HPDE6-E6E7 (cell line): ENCODE results near the gene TDRD3.
"Not testable (repeated sequence)": the region's sequence is repeated elsewhere in the genome, so short reads cannot be mapped to it uniquely, and the experiment has no call there.

Source experiments
- DNase-seq: peaks from one replicate; pipeline ENCODE4 v3.0.0; 2011; ENCODE audit warnings: missing footprints; ENCODE audit errors: extremely low spot score

Gene TDRD3

DNA sequence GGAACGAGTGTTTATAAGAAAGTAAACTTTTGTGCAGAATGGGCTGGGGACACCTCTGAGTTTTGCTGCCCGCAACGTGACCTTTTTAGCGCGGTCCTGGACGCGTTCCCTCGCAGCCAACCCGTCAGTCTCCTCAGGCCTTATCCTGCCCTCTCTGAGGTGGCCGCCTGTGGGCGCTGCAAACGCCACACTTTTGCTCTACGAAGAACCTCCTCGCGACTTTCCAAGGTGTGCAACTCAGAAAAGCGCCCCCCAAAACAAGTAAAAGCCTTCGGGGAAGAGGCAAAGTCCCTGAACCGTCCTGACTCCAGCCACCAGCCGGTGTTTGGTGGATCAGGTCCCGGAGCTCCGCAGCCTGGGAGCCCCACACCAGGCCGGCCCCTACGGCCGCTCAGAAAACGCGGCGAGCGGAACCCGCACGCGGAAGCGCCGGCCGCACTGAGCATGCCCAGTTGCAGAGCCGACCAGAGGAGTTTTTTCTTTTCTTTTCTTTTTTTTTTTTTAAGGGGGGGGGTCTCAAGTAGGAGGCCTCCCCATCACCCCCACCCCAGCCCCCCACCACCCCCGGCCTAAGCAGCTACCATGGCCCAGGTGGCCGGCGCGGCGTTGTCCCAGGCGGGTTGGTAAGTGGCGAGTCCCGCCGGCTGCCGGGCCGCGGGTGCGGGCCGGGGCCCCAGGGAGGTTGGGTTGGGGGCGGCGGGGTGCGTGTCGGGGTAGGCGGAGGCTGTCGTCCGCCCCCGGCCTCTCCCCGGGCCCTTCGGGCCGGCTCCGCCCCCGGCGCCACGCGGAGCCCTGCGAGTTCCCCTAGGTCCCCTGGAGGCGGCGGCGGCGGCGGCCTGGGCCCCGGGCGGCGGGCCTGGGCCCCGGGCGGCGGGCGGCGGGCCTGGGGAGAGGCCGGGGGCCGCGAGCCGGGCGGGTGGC, at the start of gene TDRD3:
Gene TDRD3 (plus strand): TSS at position 438 of the 921 bp plus-strand sequence. CDS start 145 bp downstream, at position 583.
- DNase-seq, result peak; percentile 64

- no peak for DNase-seq
Observed at GRCh38 chr13:60347690-60348089, 49.3 kb upstream of the TDRD3 start.

DNA sequence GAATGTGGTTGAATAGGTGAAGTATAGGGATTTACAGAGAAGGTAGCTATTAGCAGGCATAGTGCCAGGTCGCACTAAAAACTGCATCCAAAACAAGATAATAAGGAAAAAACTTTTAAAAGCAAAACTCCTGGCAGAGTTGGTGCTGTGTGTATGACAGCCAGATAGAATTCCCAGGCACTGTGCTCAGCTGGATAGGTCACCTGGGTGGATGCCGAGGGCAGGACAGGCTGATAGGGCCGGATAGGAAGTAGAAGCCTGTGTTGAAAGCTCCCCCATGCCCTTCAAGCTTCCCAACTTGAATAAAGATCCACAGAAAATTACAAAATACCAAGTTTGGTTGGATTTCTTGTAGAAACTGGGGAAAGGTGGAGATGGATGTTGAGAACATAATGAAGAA, 48.9 kb upstream of the TDRD3 start:
- DNase-seq, result no peak

DNA sequence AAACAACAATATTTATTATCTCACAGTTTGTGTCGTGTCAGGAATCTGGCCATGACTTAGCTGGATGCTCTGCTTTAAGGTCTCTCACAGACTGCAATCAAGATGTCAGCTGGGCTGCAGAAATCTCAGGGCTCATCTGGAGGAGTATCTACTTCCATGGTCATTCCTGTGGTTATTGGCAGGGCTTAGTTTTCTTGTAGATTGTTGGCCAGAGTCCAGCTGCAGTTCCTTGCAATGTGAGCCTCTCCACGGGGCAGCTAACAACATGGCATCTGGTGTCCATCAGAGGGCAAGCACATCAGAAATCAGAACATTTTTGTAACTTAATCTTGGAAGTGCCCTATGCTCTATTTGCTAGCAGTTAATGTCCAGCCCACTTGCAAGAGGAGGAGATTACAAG, 45.7 kb upstream of the TDRD3 start:
- no peak for DNase-seq

DNA sequence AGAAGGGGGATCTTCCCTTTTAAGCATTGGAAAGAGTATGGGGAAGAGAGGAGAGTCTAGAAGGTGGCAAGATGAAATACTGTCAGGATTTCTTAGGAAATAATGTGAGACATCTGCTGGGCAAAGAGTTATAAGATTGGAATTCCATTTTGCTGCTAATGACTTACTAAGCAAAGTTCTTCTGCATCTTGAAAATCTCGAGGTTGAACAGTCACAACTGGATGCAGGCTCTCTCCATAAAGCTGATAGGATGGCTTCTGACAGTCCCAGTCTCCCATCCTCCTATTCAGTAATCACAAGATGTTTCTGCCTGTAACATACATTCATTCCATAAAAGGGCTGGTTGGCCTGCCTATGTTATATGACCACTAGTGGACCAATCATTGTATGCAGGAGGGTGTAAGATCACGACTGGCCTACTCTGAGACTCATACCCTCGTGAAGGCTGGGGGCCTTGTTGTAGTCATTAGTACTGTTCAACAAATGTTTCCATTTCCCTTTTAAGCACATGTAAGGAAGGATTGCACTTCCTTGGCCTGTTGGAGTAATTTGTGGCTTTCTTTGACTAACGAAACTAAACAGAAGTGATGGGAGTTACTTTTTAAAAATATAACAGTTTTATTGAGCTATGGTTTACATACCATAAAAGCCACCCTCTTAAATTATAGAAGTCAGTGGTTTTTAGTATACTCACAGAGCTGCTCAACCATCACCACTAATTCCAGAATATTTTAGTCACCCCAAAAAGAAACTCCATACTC, 45.0 kb upstream of the TDRD3 start:
- no peak for DNase-seq

- no peak for DNase-seq
Observed at GRCh38 chr13:60352644-60353043, 44.4 kb upstream of the TDRD3 start.

DNA sequence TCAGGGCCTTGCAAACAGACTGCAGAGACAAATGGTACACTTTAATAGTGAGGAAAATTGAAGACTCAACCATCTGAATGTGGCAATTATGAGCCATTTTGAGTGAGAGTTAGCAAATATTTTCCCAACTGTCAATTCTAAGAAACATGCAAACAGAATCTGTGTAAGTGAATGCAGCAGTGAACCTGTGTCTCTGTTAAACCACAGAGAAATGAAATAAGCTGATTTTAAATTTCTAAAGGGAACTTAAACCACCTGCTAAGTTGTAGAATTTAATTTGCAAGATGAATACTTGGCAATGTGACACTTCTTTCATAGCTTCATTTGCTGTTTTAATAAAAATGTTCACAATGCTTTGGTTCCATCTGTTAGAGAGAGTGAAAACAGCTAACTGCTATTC, 42.0 kb upstream of the TDRD3 start:
- no peak for DNase-seq

DNA sequence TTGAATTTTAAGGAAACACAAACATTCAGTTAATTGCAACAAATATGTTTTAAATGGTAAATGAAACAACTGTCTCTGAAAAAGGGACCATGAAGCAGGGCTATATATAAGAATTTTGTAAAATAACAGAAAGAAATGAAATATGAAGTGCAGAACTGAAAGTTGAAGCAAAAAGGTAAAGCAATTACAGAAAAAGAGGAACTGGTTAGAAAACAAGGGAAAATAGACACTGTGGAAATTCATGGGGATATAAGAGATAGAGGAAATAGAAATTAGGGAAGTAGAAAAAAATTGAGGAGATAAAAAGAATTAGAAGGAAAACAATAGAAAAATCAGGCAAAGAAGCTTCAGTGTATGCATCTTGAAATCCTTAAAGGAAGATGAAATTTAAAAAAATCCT, 40.0 kb upstream of the TDRD3 start:
- DNase-seq, result no peak

- no peak for DNase-seq
Observed at GRCh38 chr13:60358453-60358852, 38.6 kb upstream of the TDRD3 start.

DNA sequence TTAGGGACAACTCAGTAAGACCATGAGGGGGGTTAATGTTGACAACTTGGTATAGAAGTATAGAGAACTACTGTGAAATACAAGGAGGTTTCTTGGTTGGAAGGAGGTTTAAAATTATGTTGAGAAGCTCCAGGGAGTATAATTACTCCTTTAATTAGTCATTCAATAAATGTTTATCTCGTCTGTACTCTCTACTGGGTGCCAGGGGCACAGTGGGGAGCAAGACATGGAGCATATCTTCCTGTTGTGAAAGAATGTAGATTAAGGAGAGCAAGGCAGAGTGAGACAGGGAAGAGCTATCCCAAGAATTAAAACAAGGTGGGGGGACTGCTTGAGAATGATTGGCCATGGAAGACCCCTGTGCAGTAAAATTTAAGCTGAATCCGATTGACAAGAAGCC, 33.7 kb upstream of the TDRD3 start:
- DNase-seq, result no peak

DNA sequence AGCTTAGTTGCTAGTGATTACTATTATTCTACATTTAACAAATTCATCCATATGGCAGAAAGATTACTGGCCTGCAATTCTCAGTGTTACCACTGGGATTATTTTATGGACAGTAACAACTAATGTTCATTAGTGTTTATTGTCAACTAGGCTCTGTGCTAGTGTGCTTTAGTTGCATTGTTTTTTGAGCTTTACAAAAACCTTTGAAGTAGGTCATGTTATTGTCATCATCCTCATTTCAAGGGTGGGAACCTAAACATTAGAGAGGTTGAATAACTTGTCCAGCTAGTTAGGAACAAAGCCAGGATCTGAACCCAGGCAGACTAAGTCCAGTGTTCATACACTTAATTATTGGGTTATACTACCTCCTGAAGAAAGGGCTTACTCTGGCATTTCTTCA, 27.8 kb upstream of the TDRD3 start:
- no peak for DNase-seq

- DNase-seq, result no peak
Observed at GRCh38 chr13:60370343-60370742, 26.7 kb upstream of the TDRD3 start.

GRCh38 chr13:60372141-60372540, 24.9 kb upstream of the TDRD3 start:
- no peak for DNase-seq

DNA sequence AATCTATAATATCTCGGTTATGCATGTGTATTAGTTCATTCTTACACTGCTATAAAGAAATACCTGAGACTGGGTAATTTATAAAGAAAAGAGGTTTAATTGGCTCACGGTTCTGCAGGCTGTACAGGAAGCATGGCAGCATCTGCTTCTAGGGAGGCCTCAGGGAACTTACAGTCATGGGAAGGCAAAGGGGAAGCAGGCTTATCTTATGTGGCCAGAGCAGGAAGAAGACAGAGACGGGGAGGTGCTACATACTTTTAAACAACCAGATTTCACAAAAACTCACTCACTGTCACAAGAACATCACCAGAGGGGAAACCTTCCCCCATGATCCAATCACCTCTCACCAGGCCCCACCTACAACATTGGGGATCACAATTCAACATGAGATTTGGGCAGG, 17.7 kb upstream of the TDRD3 start:
- DNase-seq, result not testable (repeated sequence)

GRCh38 chr13:60379837-60380565, 17.0 kb upstream of the TDRD3 start:
- DNase-seq, result no peak

- no peak for DNase-seq
Observed at GRCh38 chr13:60384911-60385310, 12.1 kb upstream of the TDRD3 start.

GRCh38 chr13:60386250-60386649, 10.8 kb upstream of the TDRD3 start:
- no peak for DNase-seq

DNA sequence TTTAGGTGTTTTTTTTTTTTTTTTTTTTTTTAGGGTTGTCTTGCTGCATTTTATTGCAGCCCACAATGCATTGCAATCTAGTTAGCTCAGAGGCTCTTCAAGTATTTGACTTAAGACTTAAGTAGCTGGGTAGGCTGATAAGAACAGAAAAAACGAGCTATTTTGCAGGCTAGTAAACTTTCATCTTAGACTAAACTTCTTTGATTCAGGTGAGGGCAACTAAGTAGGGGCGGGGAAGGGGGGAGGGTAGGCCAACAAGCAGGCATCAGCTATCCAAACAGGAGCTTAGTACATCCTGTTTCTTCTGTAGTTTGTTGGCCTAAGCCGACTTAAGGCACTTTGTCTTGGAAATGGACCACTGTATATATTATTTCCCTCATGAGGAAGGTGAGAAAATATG, 4.9 kb upstream of the TDRD3 start:
- no peak for DNase-seq

DNA sequence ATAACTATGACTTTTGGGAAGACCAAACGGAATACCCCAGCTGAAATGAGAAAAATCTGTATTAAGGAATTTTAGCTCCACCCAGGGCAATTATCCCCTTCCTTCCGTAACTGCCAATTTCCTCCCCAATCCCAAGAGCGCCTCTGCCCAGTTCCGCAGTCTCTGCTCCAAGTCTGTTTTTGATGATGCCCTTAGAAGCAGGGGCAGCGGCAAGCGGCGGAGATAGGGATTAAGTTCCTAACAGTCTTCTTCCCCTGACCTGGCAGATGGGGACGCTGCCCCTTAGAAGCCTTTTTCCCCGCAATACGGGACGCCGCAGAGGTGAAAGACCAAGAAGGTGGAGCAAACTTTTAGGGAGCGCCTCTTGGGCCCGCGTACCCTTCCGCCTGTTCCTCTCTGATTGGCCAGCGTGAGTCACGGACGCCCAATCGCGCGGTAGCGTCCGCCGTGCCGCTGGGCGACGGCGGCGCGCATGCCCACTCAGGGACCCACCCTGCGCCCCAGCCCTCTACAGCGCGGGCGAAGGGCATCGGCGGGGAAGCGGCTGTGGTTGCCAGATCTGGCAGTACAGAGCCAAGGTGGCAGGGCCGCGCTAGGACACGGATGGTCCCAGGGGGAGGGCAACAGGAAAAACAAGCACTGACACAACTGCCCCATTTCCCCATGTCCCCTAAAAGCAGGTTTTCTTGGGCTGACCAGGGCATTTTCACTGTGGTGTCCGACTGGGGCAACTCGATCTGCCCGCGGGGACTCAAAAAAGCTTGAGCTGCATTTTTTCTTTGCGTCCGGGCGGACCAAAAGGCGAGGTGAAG, 843 bp upstream of the TDRD3 start:
- DNase-seq, result peak; percentile 93

- peak; percentile 31 for DNase-seq
Observed at GRCh38 chr13:60397704-60398378, 821 bp downstream of the TDRD3 start.

GRCh38 chr13:60398379-60398891, 1.4 kb downstream of the TDRD3 start:
- no peak for DNase-seq
